Measurements from ENCODE around the gene CYP4F12. TPM values are rescaled to one million over a fixed set of nuclear protein-coding genes. Genes with fewer than 3 reads are reported as not detected.
"Not testable (repeated sequence)": the region's sequence is repeated elsewhere in the genome, so short reads cannot be mapped to it uniquely, and the experiment has no call there.

CYP4F12 gene
- total RNA-seq, 1 donor from 2014 or later: 25.2 TPM

- no peak for DNase-seq
Measured at GRCh38 chr19:15651791-15652190, 21.1 kb upstream of the CYP4F12 start.

GRCh38 chr19:15652559-15653278 is 20.2 kb upstream of the CYP4F12 start:
- no peak for DNase-seq

GRCh38 chr19:15656467-15656866 is 16.4 kb upstream of the CYP4F12 start:
- no peak for DNase-seq

GRCh38 chr19:15663247-15663646 is 9.6 kb upstream of the CYP4F12 start:
- DNase-seq: no peak

- DNase-seq: no peak
Measured at GRCh38 chr19:15666186-15666585, 6.7 kb upstream of the CYP4F12 start.

- DNase-seq: no peak
Measured at GRCh38 chr19:15666883-15667282, 6.0 kb upstream of the CYP4F12 start.

- DNase-seq: no peak
Measured at GRCh38 chr19:15669440-15669839, 3.4 kb upstream of the CYP4F12 start.

GRCh38 chr19:15669891-15670290 is 3.0 kb upstream of the CYP4F12 start:
- no peak for DNase-seq

GRCh38 chr19:15671237-15671821 is 1.6 kb upstream of the CYP4F12 start:
- DNase-seq: no peak

- no peak for DNase-seq
Measured at GRCh38 chr19:15671891-15672579, 852 bp upstream of the CYP4F12 start.

GRCh38 chr19:15673176-15673654 is 328 bp downstream of the CYP4F12 start:
- DNase-seq: no peak

- no peak for DNase-seq
Measured at GRCh38 chr19:15675560-15675959, 2.7 kb downstream of the CYP4F12 start.

- DNase-seq: no peak
Measured at GRCh38 chr19:15679089-15679488, 6.2 kb downstream of the CYP4F12 start.

- not testable (repeated sequence) for DNase-seq
Measured at GRCh38 chr19:15679865-15680264, 7.0 kb downstream of the CYP4F12 start.

GRCh38 chr19:15680478-15681322 is 7.8 kb downstream of the CYP4F12 start:
- no peak for DNase-seq

- DNase-seq: no peak
Measured at GRCh38 chr19:15683411-15683810, 10.5 kb downstream of the CYP4F12 start.

- no peak for DNase-seq
Measured at GRCh38 chr19:15684828-15685227, 11.9 kb downstream of the CYP4F12 start.

- DNase-seq: no peak
Measured at GRCh38 chr19:15696654-15697194, 23.8 kb downstream of the CYP4F12 start.

- peak; percentile 73 for DNase-seq
Measured at GRCh38 chr19:15701757-15702533, 29.1 kb downstream of the CYP4F12 start.

- DNase-seq: peak; percentile 94
Measured at GRCh38 chr19:15702534-15702930, 29.6 kb downstream of the CYP4F12 start.

- no peak for DNase-seq
Measured at GRCh38 chr19:15714638-15715037, 41.8 kb downstream of the CYP4F12 start.

All from tongue (tissue), 2 donors.